Transverse colon (tissue), 3 donors: ENCODE data around the gene BMPER.

Experiments used
- CTCF ChIP-seq, 5 experiments: fragments of 200-600 bp in 3 of 5; fragments of 450-650 bp in 2 of 5; sonication (generic) in 3 of 5; IDR thresholded peaks; 1 replicate in 2 of 5; 2 replicates in 3 of 5; pipeline ENCODE4 v1.5.1; 2016 to 2017; ENCODE audit warnings: antibody characterized with exemption in 5 of 5, inconsistent platforms in 3 of 5, mild to moderate bottlenecking in 2 of 5, moderate library complexity in 1 of 5
- EP300 ChIP-seq: sonication (generic); formaldehyde crosslinking; IDR thresholded peaks from one replicate; pipeline ENCODE4 v1.6.1; 2017; ENCODE audit warnings: antibody characterized with exemption, low read depth
- POLR2A ChIP-seq: fragments of 450-650 bp; IDR thresholded peaks from one replicate; pipeline ENCODE4 v1.6.1; 2016; ENCODE audit warnings: antibody characterized with exemption, mild to moderate bottlenecking, moderate library complexity

GRCh38 chr7:34108165-34108564 lies 202.8 kb downstream of the BMPER start:
- TF ChIP-seq CTCF (IDR thresholded peaks at IDR 0.05) (no peak), POLR2A (no peak), EP300 (no peak)
